ENCODE measurements around the gene BSPRY. TPM values are rescaled to one million over a fixed set of nuclear protein-coding genes. Genes with fewer than 3 reads are reported as not detected.

The BSPRY gene
- total RNA-seq, 1 experiment from 2014 or later = 14.5 TPM

- no peak for DNase-seq
- intact Hi-C loops (cut with micrococcal nuclease; ENCODE audit: unreplicated experiment) = no loop called here
- Mint-ChIP-seq H3K9me3 (ENCODE audit: low read depth, unreplicated experiment) (no peaks in the 10 kb centered on the region), H3K4me1 (ENCODE audit: low read depth, unreplicated experiment) (peaks cover 8% of the 10 kb centered on the region), H3K27ac (ENCODE audit: unreplicated experiment) (no peak overlapping the region), H3K36me3 (ENCODE audit: insufficient read depth, unreplicated experiment) (no peaks in the 10 kb centered on the region), H3K4me3 (ENCODE audit: low read depth, unreplicated experiment) (no peak overlapping the region), H3K27me3 (ENCODE audit: unreplicated experiment) (no peaks in the 10 kb centered on the region)
- BruUV-seq (replicated peaks) = no TSS peak
- CTCF ChIA-PET = no interaction called here
- no peak for TF ChIP-seq CTCF (IDR thresholded peaks at IDR 0.05; ENCODE audit: unreplicated experiment)
Measured at GRCh38 chr9:113306566-113306965, 42.8 kb upstream of the BSPRY start.

DNA sequence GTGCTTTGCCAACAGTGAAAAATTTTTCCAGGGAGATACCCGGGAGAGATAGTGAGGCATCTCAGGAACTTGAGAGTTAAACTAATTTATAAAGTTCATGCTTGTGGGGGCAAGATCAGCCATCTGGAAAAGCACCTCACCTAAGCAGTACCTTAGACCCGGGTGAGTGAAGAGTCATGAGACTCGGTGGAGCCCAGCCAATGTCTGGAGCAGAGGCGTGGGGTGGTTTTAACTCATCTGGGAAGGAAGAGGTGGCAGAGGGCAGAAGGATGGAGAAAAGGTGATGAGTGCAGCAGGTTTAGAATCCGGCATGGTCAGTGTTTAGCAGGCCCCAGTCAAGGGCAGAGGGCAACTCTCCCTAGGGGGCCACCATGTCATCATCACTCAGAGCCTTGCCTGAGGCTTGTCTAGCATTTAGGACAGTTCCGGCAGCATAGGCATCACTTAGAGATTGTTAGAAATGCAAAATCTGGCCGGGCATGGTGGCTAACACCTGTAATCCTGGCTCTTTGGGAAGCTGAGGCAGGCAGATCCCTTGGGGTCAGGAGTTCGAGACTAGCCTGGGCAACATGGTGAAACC, 41.9 kb upstream of the BSPRY start:
- peaks cover 8% of the 10 kb centered on the region for H3K4me1 Mint-ChIP-seq (ENCODE audit: low read depth, unreplicated experiment)
- no peaks in the 10 kb centered on the region for H3K27me3 Mint-ChIP-seq (ENCODE audit: unreplicated experiment)
- CTCF ChIA-PET = no interaction called here
- no peak overlapping the region for H3K4me3 Mint-ChIP-seq (ENCODE audit: low read depth, unreplicated experiment)
- no peaks in the 10 kb centered on the region for H3K36me3 Mint-ChIP-seq (ENCODE audit: insufficient read depth, unreplicated experiment)
- no peaks in the 10 kb centered on the region for H3K9me3 Mint-ChIP-seq (ENCODE audit: low read depth, unreplicated experiment)
- no peak for DNase-seq
- TF ChIP-seq CTCF (IDR thresholded peaks at IDR 0.05; ENCODE audit: unreplicated experiment) = no peak
- no peak overlapping the region for H3K27ac Mint-ChIP-seq (ENCODE audit: unreplicated experiment)
- BruUV-seq (replicated peaks) = no TSS peak
- intact Hi-C loops (cut with micrococcal nuclease; ENCODE audit: unreplicated experiment) = no loop called here

- no peaks in the 10 kb centered on the region for H3K9me3 Mint-ChIP-seq (ENCODE audit: low read depth, unreplicated experiment)
- BruUV-seq (replicated peaks) = no TSS peak
- H3K4me3 Mint-ChIP-seq (ENCODE audit: low read depth, unreplicated experiment) = no peak overlapping the region
- peak; percentile 20 for DNase-seq
- intact Hi-C loops (cut with micrococcal nuclease; ENCODE audit: unreplicated experiment) = loop anchor here (1.0 kb wide), 2 partner anchors 98 to 349 kb away; no protein-coding TSS in a partner anchor
- CTCF ChIA-PET = no interaction called here
- peak; percentile 15 for TF ChIP-seq CTCF (IDR thresholded peaks at IDR 0.05; ENCODE audit: unreplicated experiment)
- H3K4me1 Mint-ChIP-seq (ENCODE audit: low read depth, unreplicated experiment) = no peaks in the 10 kb centered on the region
- no peaks in the 10 kb centered on the region for H3K27me3 Mint-ChIP-seq (ENCODE audit: unreplicated experiment)
- H3K27ac Mint-ChIP-seq (ENCODE audit: unreplicated experiment) = no peak overlapping the region
- no peaks in the 10 kb centered on the region for H3K36me3 Mint-ChIP-seq (ENCODE audit: insufficient read depth, unreplicated experiment)
Measured at GRCh38 chr9:113309204-113309813, 40.0 kb upstream of the BSPRY start.

- no peak overlapping the region for H3K27ac Mint-ChIP-seq (ENCODE audit: unreplicated experiment)
- no peaks in the 10 kb centered on the region for H3K36me3 Mint-ChIP-seq (ENCODE audit: insufficient read depth, unreplicated experiment)
- H3K4me1 Mint-ChIP-seq (ENCODE audit: low read depth, unreplicated experiment) = no peaks in the 10 kb centered on the region
- no peaks in the 10 kb centered on the region for H3K9me3 Mint-ChIP-seq (ENCODE audit: low read depth, unreplicated experiment)
- no peak overlapping the region for H3K4me3 Mint-ChIP-seq (ENCODE audit: low read depth, unreplicated experiment)
- CTCF ChIA-PET = no interaction called here
- no peak for TF ChIP-seq CTCF (IDR thresholded peaks at IDR 0.05; ENCODE audit: unreplicated experiment)
- intact Hi-C loops (cut with micrococcal nuclease; ENCODE audit: unreplicated experiment) = no loop called here
- BruUV-seq (replicated peaks) = no TSS peak
- no peak for DNase-seq
- H3K27me3 Mint-ChIP-seq (ENCODE audit: unreplicated experiment) = no peaks in the 10 kb centered on the region
Measured at GRCh38 chr9:113310538-113310937, 38.8 kb upstream of the BSPRY start.

All from Calu3 (cell line).